Activated naive CD8-positive, alpha-beta T cell treated with anti-CD3 and anti-CD28 coated beads, Interleukin-2, amount 50 U/mL, for 24 hours (primary cell): Measurements from ENCODE around the gene HPCAL1.
A peak's percentile ranks its signal among the peaks of the same experiment; 100 is the strongest.

Experiments used
- ATAC-seq: fragments of 150-1000 bp; cut with Tn5 transposase; one replicate; pipeline ENCODE4 v1.10.0; 2021
- DNase-seq: peaks from one replicate; pipeline ENCODE4 v3.0.0; 2021
- H3K27ac Mint-ChIP-seq: one replicate; pipeline ENCODE4 v1.8.0; 2021; ENCODE audit warnings: mild to moderate bottlenecking, mixed read lengths
- H3K27me3 Mint-ChIP-seq: one replicate; pipeline ENCODE4 v1.8.0; 2021; ENCODE audit warnings: mixed read lengths
- H3K36me3 Mint-ChIP-seq: one replicate; pipeline ENCODE4 v1.8.0; 2021; ENCODE audit warnings: low read depth, mixed read lengths
- H3K4me1 Mint-ChIP-seq: one replicate; pipeline ENCODE4 v1.8.0; 2021; ENCODE audit warnings: mixed read lengths
- H3K4me3 Mint-ChIP-seq: one replicate; pipeline ENCODE4 v1.8.0; 2021; ENCODE audit warnings: mild to moderate bottlenecking, moderate library complexity, mixed read lengths
- H3K9me3 Mint-ChIP-seq: one replicate; pipeline ENCODE4 v1.8.0; 2021; ENCODE audit warnings: mixed read lengths

The HPCAL1 gene

DNA sequence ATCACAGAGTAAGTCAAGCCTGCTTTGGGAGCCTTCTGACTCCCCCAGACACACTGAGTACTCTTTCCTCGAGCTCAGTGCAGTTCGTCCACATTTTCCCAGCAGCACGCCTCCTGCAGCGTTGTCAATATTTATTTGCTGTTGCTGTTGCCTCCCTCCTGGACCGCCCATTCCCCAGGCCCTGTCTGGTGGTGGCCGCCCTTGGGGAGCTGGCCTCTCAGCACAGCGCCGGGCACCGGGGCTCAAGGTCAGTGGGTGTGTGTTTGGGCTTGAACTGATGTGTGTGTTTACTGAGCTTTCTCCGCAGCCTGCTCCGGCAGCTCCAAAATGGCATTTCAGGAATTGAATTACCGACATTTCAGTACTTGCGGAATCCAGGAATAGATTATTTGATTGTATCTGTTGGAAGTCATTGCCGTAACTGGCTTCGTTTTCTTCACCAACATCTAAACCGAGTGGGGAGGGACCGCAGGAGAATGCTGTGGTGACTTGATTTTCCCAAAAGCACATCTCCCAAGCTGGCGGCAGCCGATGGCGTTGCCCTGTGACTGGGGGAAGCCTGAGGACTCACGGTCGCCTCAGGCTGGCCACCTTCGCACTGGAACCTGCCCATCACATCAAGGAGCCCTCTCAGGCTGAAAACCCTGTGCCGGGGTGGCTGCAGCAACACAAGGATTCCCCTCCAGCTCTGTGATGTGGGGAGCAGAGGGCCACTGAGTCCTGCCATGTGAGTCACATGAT, 66.0 kb downstream of the HPCAL1 start:
- DNase-seq (no peak), ATAC-seq (no peak)
- Mint-ChIP-seq H3K27ac (no peak overlapping the region), H3K4me1 (peaks cover 31% of the 10 kb centered on the region), H3K36me3 (peaks cover 4% of the 10 kb centered on the region), H3K4me3 (no peak overlapping the region), H3K9me3 (no peaks in the 10 kb centered on the region), H3K27me3 (no peaks in the 10 kb centered on the region)

DNA sequence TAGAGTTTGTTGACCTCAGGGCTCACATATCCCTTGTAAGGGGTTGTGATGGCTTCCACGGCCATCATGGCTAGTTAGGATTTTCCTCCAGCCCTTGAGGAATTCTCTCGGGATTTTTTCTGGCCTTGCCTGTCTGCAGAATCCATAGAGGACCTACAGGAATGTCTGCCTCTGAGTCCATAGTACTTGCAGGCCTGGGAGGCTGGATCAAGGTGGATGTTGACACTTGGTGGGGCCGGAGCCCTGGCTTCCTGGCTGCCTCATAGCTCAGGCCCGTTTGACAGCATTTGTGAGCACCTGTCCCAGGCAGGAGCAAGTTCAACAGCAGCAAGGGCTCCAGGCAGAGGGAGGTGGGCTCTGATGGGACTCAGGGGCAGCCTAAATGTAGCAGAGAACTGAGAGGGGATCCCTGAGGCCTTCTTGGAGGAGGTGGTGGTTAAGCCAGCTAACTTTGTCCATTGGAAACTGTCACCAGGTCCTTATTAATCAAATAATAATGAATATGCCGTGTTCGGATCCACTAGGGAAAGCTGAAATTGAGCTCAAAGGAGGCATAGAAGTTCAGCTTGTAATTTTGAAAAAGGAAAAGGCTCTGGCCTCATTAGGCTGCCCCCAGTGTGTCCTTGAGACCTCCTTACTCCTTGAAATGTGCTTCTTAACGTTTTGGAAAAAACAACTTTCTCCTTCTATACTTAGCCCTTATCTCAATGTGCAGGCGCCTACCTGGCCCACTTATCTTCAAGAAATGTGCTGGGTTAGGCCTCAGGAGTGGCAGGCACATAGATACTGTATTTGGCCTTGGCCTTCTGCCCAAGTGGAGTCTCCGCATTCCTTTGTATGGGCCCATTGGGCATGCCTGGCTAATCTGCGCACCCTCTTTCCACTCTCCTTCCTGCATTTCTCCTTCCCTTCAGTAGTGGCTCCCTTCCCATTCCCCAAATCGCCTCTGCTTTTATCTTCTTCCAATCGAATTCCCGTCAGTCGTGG, 66.9 kb downstream of the HPCAL1 start:
- peaks cover 37% of the 10 kb centered on the region for H3K4me1 Mint-ChIP-seq
- H3K36me3 Mint-ChIP-seq = peaks cover 4% of the 10 kb centered on the region
- ATAC-seq = no peak
- no peaks in the 10 kb centered on the region for H3K27me3 Mint-ChIP-seq
- no peak for DNase-seq
- H3K9me3 Mint-ChIP-seq = no peaks in the 10 kb centered on the region
- no peak overlapping the region for H3K27ac Mint-ChIP-seq
- H3K4me3 Mint-ChIP-seq = no peak overlapping the region

DNA sequence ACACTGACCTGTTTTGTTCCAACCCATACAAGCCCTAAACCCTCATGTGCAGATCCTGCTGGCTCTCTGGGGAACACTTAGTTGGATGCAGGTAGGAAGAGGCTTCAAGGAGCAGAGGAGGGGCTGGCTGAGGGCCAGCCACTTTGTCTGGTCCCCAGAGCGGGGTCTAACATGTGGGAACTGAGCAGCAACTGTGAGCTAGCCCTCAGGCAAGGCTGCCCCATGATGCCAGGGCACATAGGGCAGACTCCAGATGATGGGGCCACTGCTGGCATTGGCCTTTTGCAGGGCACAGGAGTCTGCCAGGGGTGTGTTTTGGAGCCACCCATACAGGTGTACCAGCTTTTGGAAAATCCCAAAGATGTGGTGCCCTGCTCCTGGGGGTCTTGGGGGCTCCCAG, 67.7 kb downstream of the HPCAL1 start:
- Mint-ChIP-seq H3K4me1 (peaks cover 39% of the 10 kb centered on the region), H3K9me3 (no peaks in the 10 kb centered on the region), H3K27ac (no peak overlapping the region), H3K4me3 (no peak overlapping the region), H3K27me3 (no peaks in the 10 kb centered on the region), H3K36me3 (peaks cover 4% of the 10 kb centered on the region)
- ATAC-seq = no peak
- no peak for DNase-seq

DNA sequence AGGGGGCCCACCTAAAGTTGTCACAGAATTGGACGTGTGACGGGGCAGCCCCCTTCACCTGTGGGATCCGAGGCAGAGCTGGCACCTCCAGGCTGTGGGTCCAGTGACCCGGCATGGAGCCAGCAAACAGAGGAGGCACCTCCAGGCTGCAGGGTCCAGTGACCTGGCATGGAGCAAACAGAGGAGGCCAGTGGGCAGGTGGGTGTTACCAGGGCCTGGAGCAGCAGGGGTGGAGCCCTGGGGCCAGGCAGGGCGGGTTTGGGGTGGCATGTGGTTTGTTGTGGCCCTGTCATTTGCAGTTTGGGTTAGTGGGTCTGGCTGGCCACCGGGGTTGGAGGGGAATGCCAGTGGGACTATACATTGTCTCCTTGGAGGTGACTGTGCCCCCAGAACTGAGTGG, 68.2 kb downstream of the HPCAL1 start:
- Mint-ChIP-seq H3K9me3 (no peaks in the 10 kb centered on the region), H3K36me3 (peaks cover 4% of the 10 kb centered on the region), H3K4me1 (peaks cover 44% of the 10 kb centered on the region), H3K27me3 (no peaks in the 10 kb centered on the region), H3K4me3 (no peak overlapping the region), H3K27ac (no peak overlapping the region)
- ATAC-seq (no peak), DNase-seq (no peak)

DNA sequence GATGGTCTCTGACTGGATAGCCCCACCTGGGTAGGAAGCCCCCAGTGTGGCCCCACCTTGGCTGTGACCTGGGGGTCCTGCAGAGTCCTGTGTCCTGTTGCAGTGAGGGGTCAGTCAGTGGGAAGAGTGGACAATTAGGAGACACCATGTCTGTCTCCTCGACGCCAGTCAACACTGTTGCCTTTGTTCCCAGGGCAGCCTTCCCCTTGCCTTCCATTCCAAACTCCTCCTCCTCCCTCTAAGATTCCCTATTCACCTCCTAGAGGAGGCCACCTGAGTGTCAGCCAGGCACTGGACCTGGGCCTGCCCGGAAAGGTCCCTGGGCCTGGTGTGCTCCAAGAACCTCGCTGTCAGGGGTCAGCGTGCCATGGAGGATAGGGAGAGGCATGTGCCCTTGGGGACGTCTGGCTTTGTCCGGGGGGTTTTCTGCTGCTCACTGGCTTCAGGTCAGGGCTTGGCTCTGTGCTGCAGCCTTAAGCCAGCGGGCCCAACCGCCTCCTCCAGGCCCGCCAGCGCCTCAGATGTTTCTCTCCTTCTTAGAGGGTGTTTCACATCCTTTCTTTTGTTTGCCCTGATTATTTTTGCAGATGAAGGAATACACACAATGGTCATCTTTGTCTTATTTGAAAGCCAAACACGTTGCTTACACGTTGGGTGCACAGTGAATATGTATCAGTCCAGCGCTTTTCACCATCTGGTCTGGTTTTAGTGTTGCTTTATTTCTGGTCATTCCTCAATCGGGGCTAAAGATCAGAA, 68.9 kb downstream of the HPCAL1 start:
- no peak for ATAC-seq
- DNase-seq = no peak
- Mint-ChIP-seq H3K36me3 (peaks cover 4% of the 10 kb centered on the region), H3K9me3 (no peaks in the 10 kb centered on the region), H3K4me1 (peaks cover 50% of the 10 kb centered on the region), H3K27ac (peak overlapping the region; percentile 54), H3K27me3 (no peaks in the 10 kb centered on the region), H3K4me3 (no peak overlapping the region)

DNA sequence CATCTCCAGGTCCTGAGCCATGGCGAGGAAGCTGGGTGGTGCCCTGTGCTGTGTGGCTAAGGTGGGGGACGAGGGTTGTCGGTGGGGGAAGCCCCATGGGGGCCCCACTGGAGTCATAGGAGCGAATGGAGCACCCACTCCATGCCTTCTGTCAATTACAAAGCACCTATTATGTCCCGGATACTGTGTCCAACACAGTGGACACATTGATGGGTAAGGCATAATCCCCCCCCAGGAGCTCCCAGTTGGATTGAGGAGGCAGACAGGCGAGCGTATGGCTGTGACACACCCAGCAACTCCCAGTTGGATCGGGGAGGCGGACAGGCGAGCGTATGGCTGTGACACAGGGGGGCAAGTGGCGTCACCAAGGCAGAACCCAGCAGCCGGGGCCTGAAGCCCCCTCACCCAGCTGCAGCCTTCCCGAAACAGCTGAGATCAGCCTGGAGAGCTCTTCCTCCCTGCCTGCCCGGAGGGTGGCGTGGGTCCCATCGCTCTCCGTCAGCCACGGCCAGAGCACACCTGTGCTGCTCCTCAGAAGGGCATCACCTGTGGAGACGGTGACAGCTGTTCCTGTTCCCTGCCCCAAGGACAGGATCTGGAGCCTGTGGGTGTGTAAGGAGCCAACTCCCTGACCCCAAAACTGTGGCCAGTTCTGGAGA, 69.6 kb downstream of the HPCAL1 start:
- Mint-ChIP-seq H3K36me3 (peaks cover 4% of the 10 kb centered on the region), H3K27me3 (no peaks in the 10 kb centered on the region), H3K4me3 (no peak overlapping the region), H3K9me3 (no peaks in the 10 kb centered on the region), H3K27ac (peak overlapping the region; percentile 54), H3K4me1 (peaks cover 50% of the 10 kb centered on the region)
- ATAC-seq (no peak), DNase-seq (no peak)

DNA sequence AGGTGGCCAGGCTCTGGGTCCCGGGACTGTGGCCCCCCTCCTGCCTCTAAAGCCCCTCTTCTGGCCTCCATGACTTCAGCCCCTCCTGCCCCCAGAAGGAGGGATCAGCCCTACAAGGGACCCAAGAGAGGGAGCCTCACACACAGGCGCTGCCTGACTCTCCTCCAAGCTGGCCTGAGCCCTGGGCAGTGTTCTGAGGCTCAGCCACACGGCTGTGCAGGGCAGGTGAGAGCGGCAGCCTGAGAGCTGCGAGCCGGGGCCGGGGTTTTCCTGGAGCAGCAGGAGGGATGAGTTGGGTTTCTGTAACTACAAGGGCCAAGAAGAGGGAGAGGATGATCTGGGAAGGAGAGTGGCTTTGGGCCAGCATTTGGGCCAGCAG, 70.1 kb downstream of the HPCAL1 start:
- DNase-seq (no peak), ATAC-seq (no peak)
- Mint-ChIP-seq H3K27ac (no peak overlapping the region), H3K36me3 (peaks cover 4% of the 10 kb centered on the region), H3K9me3 (no peaks in the 10 kb centered on the region), H3K4me3 (no peak overlapping the region), H3K27me3 (no peaks in the 10 kb centered on the region), H3K4me1 (peaks cover 53% of the 10 kb centered on the region)

DNA sequence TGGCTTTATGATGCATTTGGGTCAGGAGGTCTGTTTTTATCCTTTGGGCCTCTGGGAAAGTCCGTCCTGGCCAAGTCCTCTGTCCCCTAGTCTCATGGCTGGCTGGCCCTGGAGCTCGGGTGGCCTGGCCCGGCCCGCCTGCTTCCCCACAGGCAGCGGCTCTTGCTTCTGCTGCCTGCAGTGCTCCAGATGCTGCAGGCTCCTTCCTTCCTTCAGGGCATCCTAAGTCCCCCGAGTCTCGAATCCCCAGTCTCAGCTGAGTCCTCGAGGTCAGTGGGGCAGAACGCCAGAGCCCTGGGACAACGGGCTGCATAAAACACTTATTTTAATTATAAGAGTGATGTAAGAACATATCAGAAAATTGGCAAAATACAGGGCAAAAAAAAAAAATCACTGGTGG, 71.2 kb downstream of the HPCAL1 start:
- Mint-ChIP-seq H3K27ac (no peak overlapping the region), H3K4me1 (peaks cover 61% of the 10 kb centered on the region), H3K4me3 (no peak overlapping the region), H3K36me3 (peaks cover 4% of the 10 kb centered on the region), H3K27me3 (no peaks in the 10 kb centered on the region), H3K9me3 (no peaks in the 10 kb centered on the region)
- DNase-seq = no peak
- ATAC-seq = no peak

DNA sequence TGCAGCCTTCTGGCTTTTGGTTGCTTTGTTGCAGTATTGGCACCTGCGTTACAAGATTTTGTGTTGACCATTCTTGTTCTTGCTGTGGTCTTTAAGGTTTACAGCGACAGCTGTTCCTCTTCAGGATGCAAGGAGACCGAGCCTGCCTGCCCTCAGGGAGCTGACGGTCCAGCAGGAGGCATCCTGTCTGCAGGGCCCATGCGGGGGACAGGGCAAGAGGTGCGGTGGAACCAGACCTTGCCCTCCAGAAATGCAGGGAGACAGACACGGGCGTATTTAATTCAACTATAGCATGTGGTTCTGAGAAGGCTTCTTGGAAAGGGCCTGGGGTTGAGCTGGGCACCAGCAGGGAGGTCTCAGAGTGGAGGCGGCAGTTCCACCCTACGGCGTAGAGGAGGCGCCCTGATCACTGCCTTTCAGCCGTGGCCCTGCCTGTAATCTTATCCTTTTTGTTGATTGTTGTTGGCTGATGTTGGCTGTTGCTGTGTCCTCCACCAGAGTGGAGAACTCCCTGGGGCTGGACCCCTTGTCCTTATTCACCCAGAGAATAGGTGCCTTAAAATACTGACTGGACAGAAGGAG, 71.7 kb downstream of the HPCAL1 start:
- H3K27ac Mint-ChIP-seq = peak overlapping the region; percentile 26
- no peak for DNase-seq
- peaks cover 4% of the 10 kb centered on the region for H3K36me3 Mint-ChIP-seq
- H3K27me3 Mint-ChIP-seq = no peaks in the 10 kb centered on the region
- no peaks in the 10 kb centered on the region for H3K9me3 Mint-ChIP-seq
- H3K4me3 Mint-ChIP-seq = no peak overlapping the region
- H3K4me1 Mint-ChIP-seq = peaks cover 67% of the 10 kb centered on the region
- no peak for ATAC-seq

DNA sequence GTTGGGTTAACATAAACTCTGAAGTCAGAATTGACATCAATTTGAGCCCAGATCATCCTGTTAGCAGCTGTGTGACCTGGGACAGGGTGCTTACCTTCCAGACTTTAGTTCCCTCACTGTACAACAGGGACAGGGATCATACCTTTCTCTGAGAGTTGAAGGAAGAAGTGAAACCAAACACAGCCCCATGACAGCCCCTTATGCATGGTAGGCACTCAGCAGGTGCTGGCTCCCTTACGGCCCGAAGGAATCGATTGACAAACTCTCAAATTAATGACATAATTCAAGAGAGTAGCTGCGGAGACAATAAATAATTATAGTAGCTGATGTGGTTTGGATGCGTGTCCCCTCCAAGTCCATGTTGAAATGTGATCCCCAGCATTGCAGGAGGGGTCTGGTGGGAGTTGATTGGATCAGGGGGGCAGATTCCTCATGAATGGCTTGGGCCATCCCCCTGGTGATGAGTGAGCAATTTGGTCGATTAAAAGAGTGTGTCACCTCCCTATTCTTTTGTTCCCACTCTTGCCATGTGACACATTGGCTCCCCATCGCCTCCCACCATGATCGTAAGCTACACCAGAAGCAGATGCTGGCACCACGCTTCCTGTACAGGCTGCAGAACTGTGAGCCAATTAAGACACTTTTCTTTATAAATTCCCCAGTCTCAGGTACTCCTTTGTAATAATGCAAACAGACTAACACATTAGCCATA, 73.0 kb downstream of the HPCAL1 start:
- peaks cover 76% of the 10 kb centered on the region for H3K4me1 Mint-ChIP-seq
- ATAC-seq (peak; percentile 56), DNase-seq (peak; percentile 31)
- peak overlapping the region; percentile 19 for H3K4me3 Mint-ChIP-seq
- H3K9me3 Mint-ChIP-seq = no peaks in the 10 kb centered on the region
- H3K36me3 Mint-ChIP-seq = peaks cover 4% of the 10 kb centered on the region
- H3K27me3 Mint-ChIP-seq = no peaks in the 10 kb centered on the region
- peak overlapping the region; percentile 65 for H3K27ac Mint-ChIP-seq

DNA sequence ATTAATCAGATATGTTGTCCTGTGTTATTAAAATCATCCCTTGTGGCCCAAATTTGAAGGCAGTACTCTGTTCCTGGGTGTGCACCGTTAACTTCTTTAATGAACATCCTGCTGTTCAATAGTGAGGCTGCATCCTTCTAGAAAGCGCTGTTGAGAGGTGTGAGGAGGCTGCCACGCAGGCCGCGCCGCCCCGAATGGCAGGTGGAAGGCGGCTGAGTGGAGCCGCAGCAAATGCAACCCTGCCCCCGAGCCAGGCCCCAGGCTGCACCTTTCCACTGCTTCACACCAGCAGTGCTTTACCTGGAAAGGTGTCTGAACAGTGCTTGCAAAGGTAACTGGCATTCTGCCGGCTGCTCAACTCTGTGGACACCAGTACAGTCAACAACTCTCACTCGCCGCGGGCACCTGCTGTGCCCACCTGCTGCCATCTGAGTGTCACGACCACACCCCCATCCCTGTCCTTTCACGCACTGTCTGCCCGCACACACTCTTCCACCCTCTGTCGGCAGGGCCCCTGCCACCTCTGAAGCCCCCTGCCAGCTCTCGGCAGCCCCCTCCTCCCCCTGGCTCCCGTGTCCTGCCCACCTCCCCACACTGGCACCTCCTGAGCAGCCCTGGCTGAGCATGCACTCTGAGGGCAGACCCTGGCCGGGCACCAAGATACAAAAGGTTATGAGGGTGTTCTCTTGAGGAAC, 74.5 kb downstream of the HPCAL1 start:
- Mint-ChIP-seq H3K36me3 (peaks cover 6% of the 10 kb centered on the region), H3K4me3 (no peak overlapping the region), H3K27me3 (no peaks in the 10 kb centered on the region), H3K9me3 (no peaks in the 10 kb centered on the region), H3K27ac (no peak overlapping the region), H3K4me1 (peaks cover 84% of the 10 kb centered on the region)
- ATAC-seq = no peak
- no peak for DNase-seq

DNA sequence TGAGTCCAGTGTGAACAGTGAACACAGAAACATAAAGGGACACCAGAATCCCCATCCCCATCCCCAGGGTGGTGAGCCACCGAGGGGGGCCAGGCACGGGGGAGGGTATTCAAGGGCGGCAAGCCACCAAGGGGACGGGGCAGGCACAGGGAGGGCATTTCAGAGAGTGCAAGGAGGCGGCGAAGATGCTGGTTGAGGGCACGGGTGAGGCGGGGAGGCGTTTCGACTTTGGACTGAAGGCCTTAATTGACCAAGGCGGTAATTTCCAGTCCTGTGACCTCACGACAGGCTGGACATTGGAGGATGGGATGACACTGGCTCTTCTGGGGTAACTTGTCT, 75.0 kb downstream of the HPCAL1 start:
- ATAC-seq = no peak
- H3K4me3 Mint-ChIP-seq = peak overlapping the region; percentile 5
- H3K27ac Mint-ChIP-seq = peak overlapping the region; percentile 37
- DNase-seq = no peak
- H3K27me3 Mint-ChIP-seq = no peaks in the 10 kb centered on the region
- no peaks in the 10 kb centered on the region for H3K9me3 Mint-ChIP-seq
- peaks cover 89% of the 10 kb centered on the region for H3K4me1 Mint-ChIP-seq
- peaks cover 6% of the 10 kb centered on the region for H3K36me3 Mint-ChIP-seq

DNA sequence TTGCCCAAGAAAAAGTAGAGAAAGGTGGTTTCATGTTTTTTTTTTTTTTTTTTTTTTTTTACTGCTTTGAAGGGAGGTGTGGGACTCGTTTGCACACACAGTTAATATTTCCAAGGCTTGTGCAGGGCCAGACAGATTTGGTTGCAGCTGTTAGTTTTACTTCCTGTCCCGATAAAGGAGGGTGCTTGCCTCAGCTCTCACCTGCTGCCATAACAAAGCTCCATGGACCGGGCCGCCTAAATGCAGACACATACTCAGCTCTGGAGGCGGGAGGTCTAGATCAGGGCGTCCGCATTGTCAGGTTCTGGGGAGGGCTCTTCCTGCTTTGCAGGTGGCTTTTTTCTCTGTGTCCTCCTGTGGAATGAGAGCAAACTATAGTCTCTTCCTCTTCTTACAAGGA, 75.5 kb downstream of the HPCAL1 start:
- DNase-seq = peak; percentile 32
- peak overlapping the region; percentile 37 for H3K27ac Mint-ChIP-seq

More for the DNA sequence above, 75.5 kb downstream of the HPCAL1 start:
- Mint-ChIP-seq H3K4me3 (peak overlapping the region; percentile 5), H3K36me3 (peaks cover 4% of the 10 kb centered on the region), H3K4me1 (peaks cover 90% of the 10 kb centered on the region), H3K9me3 (no peaks in the 10 kb centered on the region), H3K27me3 (no peaks in the 10 kb centered on the region)
- ATAC-seq = peak; percentile 39
